Measurements from ENCODE around the gene NFU1. TPM values are rescaled to one million over a fixed set of nuclear protein-coding genes. Genes with fewer than 3 reads are reported as not detected.

Gene NFU1
- total RNA-seq, 1 donor from 2014 or later = 32.1 TPM

DNA sequence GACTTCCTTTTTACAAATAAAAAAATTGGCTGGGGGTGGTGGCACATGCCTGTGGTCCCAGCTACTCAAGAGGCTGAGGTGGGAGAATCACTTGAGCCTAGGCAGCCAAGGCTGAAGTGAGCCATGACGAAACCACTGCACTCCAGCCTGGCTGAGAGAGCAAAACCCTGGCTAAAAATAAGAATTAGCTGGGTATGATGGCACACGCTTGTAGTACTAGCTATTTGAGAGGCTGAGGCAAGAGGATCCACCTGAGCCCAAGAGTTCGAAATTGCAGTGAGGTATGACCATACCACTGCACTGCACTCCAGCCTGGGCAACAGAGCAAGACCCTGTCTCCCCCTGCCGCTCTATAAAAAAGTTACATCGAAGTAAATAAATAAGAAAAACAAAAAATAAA is 83.9 kb downstream of the NFU1 start:
- TF ChIP-seq, protein P1, sequence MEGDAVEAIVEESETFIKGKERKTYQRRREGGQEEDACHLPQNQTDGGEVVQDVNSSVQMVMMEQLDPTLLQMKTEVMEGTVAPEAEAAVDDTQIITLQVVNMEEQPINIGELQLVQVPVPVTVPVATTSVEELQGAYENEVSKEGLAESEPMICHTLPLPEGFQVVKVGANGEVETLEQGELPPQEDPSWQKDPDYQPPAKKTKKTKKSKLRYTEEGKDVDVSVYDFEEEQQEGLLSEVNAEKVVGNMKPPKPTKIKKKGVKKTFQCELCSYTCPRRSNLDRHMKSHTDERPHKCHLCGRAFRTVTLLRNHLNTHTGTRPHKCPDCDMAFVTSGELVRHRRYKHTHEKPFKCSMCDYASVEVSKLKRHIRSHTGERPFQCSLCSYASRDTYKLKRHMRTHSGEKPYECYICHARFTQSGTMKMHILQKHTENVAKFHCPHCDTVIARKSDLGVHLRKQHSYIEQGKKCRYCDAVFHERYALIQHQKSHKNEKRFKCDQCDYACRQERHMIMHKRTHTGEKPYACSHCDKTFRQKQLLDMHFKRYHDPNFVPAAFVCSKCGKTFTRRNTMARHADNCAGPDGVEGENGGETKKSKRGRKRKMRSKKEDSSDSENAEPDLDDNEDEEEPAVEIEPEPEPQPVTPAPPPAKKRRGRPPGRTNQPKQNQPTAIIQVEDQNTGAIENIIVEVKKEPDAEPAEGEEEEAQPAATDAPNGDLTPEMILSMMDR (conservative IDR thresholded peaks at IDR 0.05; ENCODE audit: low read depth, low read length) = no peak
- DNase-seq (ENCODE audit: low read depth) = no peak
- no peak overlapping the region for H3K4me3 ChIP-seq (ENCODE audit: low read depth, low read length)

DNA sequence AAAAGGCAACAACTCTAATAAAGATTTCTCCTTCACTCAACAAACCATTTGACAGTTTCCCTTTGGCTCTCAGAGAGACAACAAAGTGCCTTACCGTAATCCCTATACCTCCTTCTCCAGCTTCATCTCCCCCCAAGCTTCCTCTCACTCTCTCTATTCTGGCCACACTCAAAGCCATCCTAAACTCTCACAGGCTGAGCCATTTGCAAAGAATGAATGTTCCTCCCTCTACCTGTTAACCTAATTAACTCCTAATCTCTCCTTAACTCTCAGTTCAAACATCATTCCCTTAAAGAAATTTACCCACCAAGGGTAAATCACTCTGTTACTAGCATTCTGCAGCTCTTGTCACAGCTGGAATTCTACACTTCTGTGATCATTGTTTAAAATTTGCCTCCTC is 88.5 kb downstream of the NFU1 start:
- no peak for DNase-seq (ENCODE audit: low read depth)
- TF ChIP-seq, protein P1 (conservative IDR thresholded peaks at IDR 0.05; ENCODE audit: low read depth, low read length) = no peak
- H3K4me3 ChIP-seq (ENCODE audit: low read depth, low read length) = no peak overlapping the region

Other genes starting within 250 kb of the NFU1 start
- 20.3 and 22.2 TPM in 2 replicates for gene GFPT1, start 50.2 kb downstream of the NFU1 start, total RNA-seq
- 12.8 and 32.2 TPM in 2 replicates for gene AAK1, start 206.3 kb upstream of the NFU1 start, total RNA-seq

All from epithelial cell of proximal tubule (primary cell).